H9 (cell line): ENCODE results near the gene RAB27A. TPM values are rescaled to one million over a fixed set of nuclear protein-coding genes. Genes with fewer than 3 reads are reported as not detected.

Experiments
- DNase-seq: peaks from one replicate; pipeline ENCODE4 v3.0.0-alpha.2; 2017
- H2AFZ ChIP-seq: one replicate; pipeline ENCODE4 v1.6.1; 2013; ENCODE audit warnings: mild to moderate bottlenecking, low read length, control low read depth, moderate library complexity
- H2AK5ac ChIP-seq: 2 replicates; pipeline ENCODE4 v1.6.1; 2013; ENCODE audit warnings: low read length, control low read depth, mixed read lengths; ENCODE audit not compliant: insufficient read length
- H2BK120ac ChIP-seq: one replicate; pipeline ENCODE4 v1.6.1; 2013; ENCODE audit warnings: low read depth, mild to moderate bottlenecking, low read length, control low read depth, inconsistent platforms; ENCODE audit not compliant: poor library complexity, severe bottlenecking
- H2BK12ac ChIP-seq: 2 replicates; pipeline ENCODE4 v1.6.1; 2013; ENCODE audit warnings: low read length, control low read depth, mixed read lengths, low read depth; ENCODE audit not compliant: insufficient read length
- H2BK15ac ChIP-seq: 2 replicates; pipeline ENCODE4 v1.6.1; 2013; ENCODE audit warnings: low read depth, low read length, control low read depth
- H2BK20ac ChIP-seq: one replicate; pipeline ENCODE4 v1.6.1; 2013; ENCODE audit warnings: low read depth, mild to moderate bottlenecking, low read length, control low read depth, inconsistent platforms; ENCODE audit not compliant: poor library complexity, severe bottlenecking
- H2BK5ac ChIP-seq: 2 replicates; pipeline ENCODE4 v1.6.1; 2013; ENCODE audit warnings: low read length, control low read depth, mixed read lengths; ENCODE audit not compliant: insufficient read length
- H3K14ac ChIP-seq: 2 replicates; pipeline ENCODE4 v1.6.1; 2013; ENCODE audit warnings: low read length, control low read depth; ENCODE audit not compliant: insufficient read depth
- H3K18ac ChIP-seq: 2 replicates; pipeline ENCODE4 v1.6.1; 2013; ENCODE audit warnings: low read depth, mild to moderate bottlenecking, mixed read lengths, low read length, control low read depth; ENCODE audit not compliant: insufficient read length
- H3K23ac ChIP-seq: 2 replicates; pipeline ENCODE4 v1.6.1; 2013; ENCODE audit warnings: low read length, control low read depth, mixed read lengths, low read depth; ENCODE audit not compliant: insufficient read length
- H3K23me2 ChIP-seq: 2 replicates; pipeline ENCODE4 v1.6.1; 2013; ENCODE audit warnings: low read depth, mild to moderate bottlenecking, mixed read lengths, low read length, control low read depth; ENCODE audit not compliant: insufficient read length, poor library complexity, severe bottlenecking
- H3K27ac ChIP-seq: 2 replicates; pipeline ENCODE4 v1.5.1; 2013; ENCODE audit warnings: low read length, control low read depth, mixed read lengths, low read depth; ENCODE audit not compliant: insufficient read length
- H3K27me3 ChIP-seq: 2 replicates; pipeline ENCODE4 v1.6.1; 2013; ENCODE audit warnings: low read length, control low read depth, inconsistent platforms; ENCODE audit not compliant: insufficient read depth
- H3K4ac ChIP-seq: 2 replicates; pipeline ENCODE4 v1.6.1; 2013; ENCODE audit warnings: low read depth, mild to moderate bottlenecking, control low read depth, inconsistent platforms, low read length, moderate library complexity
- H3K4me1 ChIP-seq: 2 replicates; pipeline ENCODE4 v1.6.1; 2013; ENCODE audit warnings: low read length, control low read depth, inconsistent platforms; ENCODE audit not compliant: insufficient read depth
- H3K4me2 ChIP-seq: 2 replicates; pipeline ENCODE4 v1.6.1; 2013; ENCODE audit warnings: low read length, control low read depth, mixed read lengths; ENCODE audit not compliant: insufficient read length, insufficient read depth
- H3K56ac ChIP-seq: 2 replicates; pipeline ENCODE4 v1.6.1; 2013; ENCODE audit warnings: low read depth, mild to moderate bottlenecking, mixed read lengths, low read length, control low read depth; ENCODE audit not compliant: insufficient read length
- H3K79me1 ChIP-seq: 2 replicates; pipeline ENCODE4 v1.6.1; 2013; ENCODE audit warnings: low read depth, mild to moderate bottlenecking, moderate library complexity, low read length, control low read depth, inconsistent platforms; ENCODE audit not compliant: insufficient read depth, poor library complexity, severe bottlenecking
- H3K79me2 ChIP-seq: 2 replicates; pipeline ENCODE4 v1.6.1; 2013; ENCODE audit warnings: low read length, control low read depth, inconsistent platforms; ENCODE audit not compliant: insufficient read depth
- H3K9ac ChIP-seq: 2 replicates; pipeline ENCODE4 v1.6.1; 2013; ENCODE audit warnings: low read length, control low read depth, mixed read lengths; ENCODE audit not compliant: insufficient read length; ENCODE audit errors: extremely low read depth
- H3K9me3 ChIP-seq: one replicate; pipeline ENCODE4 v1.6.1; 2013; ENCODE audit warnings: low read depth, low read length, inconsistent platforms; ENCODE audit not compliant: control insufficient read depth
- H3T11ph ChIP-seq: one replicate; pipeline ENCODE4 v1.6.1; 2013; ENCODE audit warnings: mild to moderate bottlenecking, low read length, control low read depth, inconsistent platforms
- H4K20me1 ChIP-seq: one replicate; pipeline ENCODE4 v1.6.1; 2013; ENCODE audit not compliant: control insufficient read depth, insufficient read length, insufficient read depth
- H4K5ac ChIP-seq: 2 replicates; pipeline ENCODE4 v1.6.1; 2013; ENCODE audit warnings: low read depth, mild to moderate bottlenecking, mixed read lengths, low read length, control low read depth; ENCODE audit not compliant: insufficient read length
- H4K8ac ChIP-seq: replicated peaks from 2 replicates; pipeline ENCODE4 v1.6.1; 2013; ENCODE audit warnings: low read length, control low read depth, mixed read lengths, low read depth; ENCODE audit not compliant: insufficient read length
- H4K91ac ChIP-seq: 2 replicates; pipeline ENCODE4 v1.6.1; 2013; ENCODE audit warnings: low read depth, mild to moderate bottlenecking, moderate library complexity, mixed read lengths, low read length, control low read depth; ENCODE audit not compliant: insufficient read length
- H3K27ac Mint-ChIP-seq, 3 experiments: 2 replicates in 2 of 3; 3 replicates in 1 of 3; pipeline ENCODE4 v1.8.0; 2020 to 2021; ENCODE audit warnings: mixed read lengths in 3 of 3, mild to moderate bottlenecking in 1 of 3, moderate library complexity in 1 of 3
- H3K27me3 Mint-ChIP-seq: 2 replicates; pipeline ENCODE4 v1.8.0; 2021; ENCODE audit warnings: low read depth, mild to moderate bottlenecking, moderate library complexity, mixed read lengths
- H3K36me3 Mint-ChIP-seq, 3 experiments: 2 replicates in 2 of 3; 3 replicates in 1 of 3; pipeline ENCODE4 v1.8.0; 2020 to 2021; ENCODE audit warnings: low read depth in 3 of 3, mixed read lengths in 3 of 3; ENCODE audit not compliant: insufficient read depth in 1 of 3
- H3K4me1 Mint-ChIP-seq, 2 experiments: 2 replicates each; pipeline ENCODE4 v1.8.0; 2020; ENCODE audit warnings: mixed read lengths in 2 of 2
- H3K4me3 Mint-ChIP-seq, 2 experiments: 2 replicates in 1 of 2; 3 replicates in 1 of 2; pipeline ENCODE4 v1.8.0; 2020 to 2021; ENCODE audit warnings: mild to moderate bottlenecking in 2 of 2, mixed read lengths in 2 of 2, moderate library complexity in 1 of 2
- H3K9me3 Mint-ChIP-seq, 2 experiments: 2 replicates in 1 of 2; 3 replicates in 1 of 2; pipeline ENCODE4 v1.8.0; 2020; ENCODE audit warnings: mild to moderate bottlenecking in 2 of 2, mixed read lengths in 2 of 2, moderate library complexity in 1 of 2
- CTCF ChIP-seq: fragments of 200-600 bp; sonication (generic); conservative IDR thresholded peaks from 3 replicates; pipeline ENCODE4 v1.8.0; 2021; ENCODE audit warnings: antibody characterized with exemption, mild to moderate bottlenecking
- WGBS: extraction: QIAGEN DNeasy Blood & Tissue Kit; methylation state at CpG from one replicate; pipeline ENCODE4 v1.1.7; 2013; ENCODE audit warnings: missing lambda C conversion rate, low lambda C conversion rate, mixed read lengths; ENCODE audit not compliant: insufficient read length; ENCODE audit errors: extremely low coverage; 5-methylcytosine and 5-hydroxymethylcytosine counted together
- total RNA-seq: library from RNA; stranded (reverse); gene quantifications from 2 replicates; pipeline ENCODE4 v1.2.1, GENCODE V29; 2021

The RAB27A gene
- total RNA-seq, 1 experiment from 2014 or later: 6.8 TPM

GRCh38 chr15:55319537-55320237 lies 30.1 kb upstream of the RAB27A start:
- H2BK5ac ChIP-seq: no peak overlapping the region
- peaks cover 26 to 31% of the 10 kb centered on the region in 2 experiments for H3K4me1 Mint-ChIP-seq
- H2AFZ ChIP-seq: peak overlapping the region; percentile 53
- no peak overlapping the region for H3K4ac ChIP-seq
- H4K91ac ChIP-seq: no peak overlapping the region
- H2BK12ac ChIP-seq: no peak overlapping the region
- H3K27ac ChIP-seq: no peak overlapping the region
- H2BK20ac ChIP-seq: no peak overlapping the region
- no peak overlapping the region for H2AK5ac ChIP-seq
- no peak overlapping the region for H3K14ac ChIP-seq
- peak overlapping the region; percentile 64 for H3K4me2 ChIP-seq
- no peak overlapping the region for H2BK15ac ChIP-seq
- no peak for TF ChIP-seq CTCF
- H3K27me3 Mint-ChIP-seq: no peaks in the 10 kb centered on the region
- no peak overlapping the region for H3T11ph ChIP-seq
- H3K36me3 Mint-ChIP-seq: peaks cover 0 to 7% (median 3%) of the 10 kb centered on the region in 3 experiments; a peak in 5 of 7 replicates
- H3K4me3 Mint-ChIP-seq: peak overlapping the region; percentile 91 to 98
- no peak overlapping the region for H3K9ac ChIP-seq
- H3K27me3 ChIP-seq: no peaks in the 10 kb centered on the region
- H3K56ac ChIP-seq: no peak overlapping the region
- no peaks in the 10 kb centered on the region for H3K9me3 Mint-ChIP-seq
- no peak overlapping the region for H4K5ac ChIP-seq
- H4K20me1 ChIP-seq: no peaks in the 10 kb centered on the region
- peaks cover 4% of the 10 kb centered on the region for H3K23me2 ChIP-seq
- no peak overlapping the region for H3K18ac ChIP-seq
- no peak for DNase-seq
- H3K79me1 ChIP-seq: no peaks in the 10 kb centered on the region
- no peaks in the 10 kb centered on the region for H3K4me1 ChIP-seq
- no peak overlapping the region for H3K23ac ChIP-seq
- peak overlapping the region in 1 of 3 experiments; percentile 96; a peak in 1 of 7 replicates for H3K27ac Mint-ChIP-seq
- H2BK120ac ChIP-seq: no peak overlapping the region
- H3K79me2 ChIP-seq: no peaks in the 10 kb centered on the region
- no CpG with 5 or more reads among the region's 4 CpGs for WGBS
- no peak overlapping the region for H4K8ac ChIP-seq
- no peaks in the 10 kb centered on the region for H3K9me3 ChIP-seq
